ENCODE results near the gene TCEA2.
A peak's percentile ranks its signal among the peaks of the same experiment; 100 is the strongest.

TCEA2 gene

GRCh38 chr20:64099086-64099786 lies 36.2 kb downstream of the TCEA2 start:
- no peak for DNase-seq

- no peak for DNase-seq
These were observed 37.0 kb downstream of the TCEA2 start for GRCh38 chr20:64099880-64100565.

DNA sequence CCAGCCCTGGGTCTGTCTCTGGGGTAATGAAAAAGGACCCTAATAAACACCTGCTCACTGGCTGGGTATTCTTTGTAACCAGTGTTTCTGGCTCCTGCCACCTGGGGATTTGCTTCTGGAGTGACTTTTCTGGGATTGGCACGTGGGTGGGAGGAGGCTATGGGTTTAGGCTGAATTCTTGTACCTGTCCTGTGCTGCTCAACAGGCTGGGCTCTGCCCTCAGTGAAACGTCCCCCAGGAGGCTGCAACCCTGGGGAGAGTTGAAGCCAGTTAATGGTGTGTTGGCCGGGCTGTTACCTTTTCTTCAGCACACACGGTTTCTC lies 37.5 kb downstream of the TCEA2 start:
- DNase-seq, result no peak

GRCh38 chr20:64100946-64101688 lies 38.1 kb downstream of the TCEA2 start:
- DNase-seq, result no peak

DNA sequence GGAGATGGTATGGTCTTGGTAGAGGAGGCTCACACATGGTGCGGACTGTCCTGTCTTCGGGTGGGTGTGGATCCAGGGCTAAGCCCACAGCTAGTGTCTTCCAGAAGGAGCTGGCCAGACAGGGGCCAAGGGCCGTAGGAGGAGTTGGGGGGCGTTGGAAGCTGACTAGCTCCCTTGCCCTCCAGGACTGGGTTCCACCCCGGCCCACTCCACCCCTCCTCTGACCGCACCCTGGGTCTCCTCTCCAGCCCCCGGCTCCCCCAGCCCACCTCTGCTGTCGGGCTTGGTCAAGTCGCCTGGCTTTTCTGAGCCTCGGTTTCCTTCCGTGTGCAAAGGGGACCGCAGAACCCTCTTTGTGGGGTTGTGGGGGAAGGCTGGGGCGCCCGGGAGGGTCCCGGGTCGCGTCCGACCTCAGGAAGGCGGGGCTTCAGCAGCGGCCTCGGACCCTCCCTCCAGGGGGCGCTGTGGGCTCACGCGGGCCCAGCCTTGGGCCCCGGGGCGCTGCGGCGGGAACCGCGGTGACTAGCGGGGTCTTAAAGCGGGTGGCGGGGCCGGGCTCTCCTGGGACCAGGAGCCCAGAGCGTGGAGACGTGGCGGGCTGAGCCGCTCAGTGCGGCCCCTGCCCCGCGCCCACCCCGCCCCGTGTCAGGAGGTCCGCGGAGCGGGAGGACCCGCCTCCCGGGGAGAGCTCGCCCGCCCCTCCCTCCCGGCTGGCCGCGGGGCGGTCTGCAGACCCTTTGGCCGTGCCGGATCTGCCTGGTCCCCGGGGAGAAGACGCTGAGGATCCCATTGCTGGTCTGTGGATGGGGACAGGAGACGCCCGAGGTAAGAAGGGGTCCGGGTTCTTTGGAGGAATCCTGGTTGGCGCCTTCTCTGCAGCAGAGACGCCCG lies 39.0 kb downstream of the TCEA2 start:
- DNase-seq, result peak; percentile 60

DNA sequence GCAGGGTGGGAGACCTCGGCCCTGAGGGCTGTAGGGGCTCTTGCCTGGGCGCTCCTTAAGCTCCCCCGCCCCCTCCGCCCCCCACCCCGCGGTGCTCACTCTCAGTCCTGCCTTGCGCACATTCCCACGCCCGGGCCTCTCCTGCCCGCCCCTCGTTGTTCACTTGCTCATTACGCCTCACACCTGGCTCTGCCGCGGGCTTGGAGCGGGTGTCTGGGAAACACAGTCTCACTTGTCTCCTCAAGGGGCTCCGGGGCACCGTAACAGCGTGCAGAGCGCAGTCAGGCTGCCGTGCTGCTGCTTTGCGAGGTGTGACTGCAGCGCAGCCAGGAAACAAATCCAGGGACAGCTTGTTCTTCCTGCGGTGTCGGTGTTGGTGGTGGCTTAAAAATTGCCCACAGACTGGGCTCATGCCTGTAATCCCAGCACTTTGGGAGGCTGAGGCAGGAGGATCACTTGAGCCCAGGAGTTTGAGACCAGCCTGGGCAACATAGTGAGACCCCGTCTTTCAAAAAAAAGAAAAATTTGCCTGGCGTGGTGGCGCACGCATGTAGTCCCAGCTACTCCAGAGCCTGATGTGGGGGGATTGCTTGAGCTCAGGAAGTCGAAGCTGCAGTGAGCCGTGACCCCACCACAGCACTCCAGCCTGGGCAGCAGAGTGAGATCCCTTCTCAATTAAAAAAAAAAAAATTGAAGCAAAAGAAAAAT lies 39.8 kb downstream of the TCEA2 start:
- DNase-seq, result no peak

- DNase-seq, result no peak
These were observed 41.1 kb downstream of the TCEA2 start for GRCh38 chr20:64103871-64104666.

GRCh38 chr20:64104667-64105451 lies 41.9 kb downstream of the TCEA2 start:
- no peak for DNase-seq

DNA sequence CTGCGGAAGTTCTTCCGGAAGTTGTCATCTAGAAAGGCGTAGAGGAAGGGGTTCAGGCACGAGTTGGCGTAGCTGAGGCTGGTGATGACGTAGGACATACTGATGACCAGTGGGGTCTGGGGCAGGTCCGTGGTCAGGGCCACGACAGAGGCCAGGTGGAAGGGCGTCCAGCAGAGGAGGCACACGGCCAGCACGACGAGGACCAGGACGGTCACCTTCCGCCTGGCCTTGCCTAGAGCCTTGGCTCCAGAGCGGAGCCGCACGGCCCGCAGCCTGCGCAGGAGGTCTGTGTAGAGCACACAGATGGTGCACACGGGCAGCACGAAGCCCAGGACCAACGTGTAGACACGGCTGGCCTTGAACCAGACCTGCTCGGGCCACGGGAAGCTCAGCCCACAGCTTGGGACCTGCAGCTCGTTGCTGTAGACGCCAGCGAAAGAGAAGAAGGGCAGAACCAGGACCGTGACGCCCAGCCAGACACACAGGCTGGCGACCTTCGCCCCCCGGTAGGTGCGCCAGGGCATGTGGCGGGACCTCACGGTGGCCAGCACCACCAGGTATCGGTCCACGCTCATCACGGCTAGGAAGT lies 42.9 kb downstream of the TCEA2 start:
- DNase-seq, result no peak

DNA sequence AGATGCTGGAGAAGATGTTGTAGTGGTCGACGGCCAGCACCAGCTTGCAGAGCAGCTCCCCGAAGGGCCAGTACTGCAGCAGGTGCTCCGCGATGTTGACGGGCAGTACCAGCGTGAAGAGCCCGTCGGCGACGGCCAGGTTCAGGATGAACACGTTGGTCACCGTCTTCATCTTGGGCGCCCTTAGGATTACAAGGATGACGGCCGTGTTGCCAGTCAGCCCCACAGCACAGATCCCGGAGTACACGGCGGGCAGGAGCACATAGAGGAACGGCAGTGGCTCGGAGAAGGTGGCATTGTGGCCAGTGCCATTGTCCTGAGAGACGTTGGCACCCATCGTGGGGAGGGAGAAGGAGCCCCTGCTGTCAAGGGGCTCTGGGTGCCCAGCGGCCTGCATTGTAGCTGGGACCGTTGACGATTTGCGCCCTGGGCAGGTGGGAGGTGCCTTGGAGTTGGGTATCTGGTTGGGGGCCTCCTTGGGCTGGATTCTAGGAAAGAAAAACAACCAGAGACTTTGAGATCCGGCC lies 43.5 kb downstream of the TCEA2 start:
- no peak for DNase-seq

DNA sequence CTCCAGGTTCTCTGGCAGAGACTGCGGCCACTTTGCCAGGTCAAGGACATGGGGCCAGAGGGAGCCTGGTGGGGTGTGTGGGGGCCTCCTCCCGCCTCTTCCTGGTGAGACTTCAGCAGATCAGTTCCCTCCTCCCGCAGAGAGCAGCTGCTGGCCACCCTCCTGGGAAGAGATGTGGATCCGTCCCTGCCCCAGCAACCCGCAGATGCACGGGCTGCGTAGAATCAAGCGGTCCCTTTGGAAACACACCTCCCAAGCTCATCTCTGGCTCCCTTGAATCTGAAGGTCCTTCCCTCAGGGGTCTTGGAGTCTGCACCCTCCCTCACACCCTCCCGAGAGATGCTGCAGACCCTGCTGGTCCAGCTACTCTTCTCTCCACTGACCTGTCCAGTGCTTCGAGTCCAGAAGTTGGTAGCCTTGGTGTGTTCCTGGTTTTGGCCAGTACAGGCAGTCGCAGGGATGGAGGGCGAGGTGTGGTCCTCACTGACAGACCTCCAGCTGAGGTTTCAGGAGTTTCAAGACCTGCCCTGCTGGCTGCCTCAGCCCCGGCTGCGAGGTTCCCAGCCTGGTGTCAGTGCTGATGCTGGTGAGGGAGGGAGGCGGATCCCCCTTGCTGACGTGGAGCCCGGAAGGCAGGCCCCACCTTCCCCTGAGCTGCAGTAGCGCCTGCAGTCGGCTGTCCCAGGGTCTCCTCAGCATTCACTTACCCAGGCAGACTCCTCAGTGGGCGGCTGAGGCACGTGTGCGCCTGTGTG lies 44.2 kb downstream of the TCEA2 start, which contains the start of gene NPBWR2:
Gene NPBWR2 (minus strand): TSS at position 585 of the 755 bp plus-strand sequence. CDS start 734 bp downstream, outside the sequence.
- no peak for DNase-seq

GRCh38 chr20:64107736-64108457 lies 44.9 kb downstream of the TCEA2 start:
- peak; percentile 61 for DNase-seq

DNA sequence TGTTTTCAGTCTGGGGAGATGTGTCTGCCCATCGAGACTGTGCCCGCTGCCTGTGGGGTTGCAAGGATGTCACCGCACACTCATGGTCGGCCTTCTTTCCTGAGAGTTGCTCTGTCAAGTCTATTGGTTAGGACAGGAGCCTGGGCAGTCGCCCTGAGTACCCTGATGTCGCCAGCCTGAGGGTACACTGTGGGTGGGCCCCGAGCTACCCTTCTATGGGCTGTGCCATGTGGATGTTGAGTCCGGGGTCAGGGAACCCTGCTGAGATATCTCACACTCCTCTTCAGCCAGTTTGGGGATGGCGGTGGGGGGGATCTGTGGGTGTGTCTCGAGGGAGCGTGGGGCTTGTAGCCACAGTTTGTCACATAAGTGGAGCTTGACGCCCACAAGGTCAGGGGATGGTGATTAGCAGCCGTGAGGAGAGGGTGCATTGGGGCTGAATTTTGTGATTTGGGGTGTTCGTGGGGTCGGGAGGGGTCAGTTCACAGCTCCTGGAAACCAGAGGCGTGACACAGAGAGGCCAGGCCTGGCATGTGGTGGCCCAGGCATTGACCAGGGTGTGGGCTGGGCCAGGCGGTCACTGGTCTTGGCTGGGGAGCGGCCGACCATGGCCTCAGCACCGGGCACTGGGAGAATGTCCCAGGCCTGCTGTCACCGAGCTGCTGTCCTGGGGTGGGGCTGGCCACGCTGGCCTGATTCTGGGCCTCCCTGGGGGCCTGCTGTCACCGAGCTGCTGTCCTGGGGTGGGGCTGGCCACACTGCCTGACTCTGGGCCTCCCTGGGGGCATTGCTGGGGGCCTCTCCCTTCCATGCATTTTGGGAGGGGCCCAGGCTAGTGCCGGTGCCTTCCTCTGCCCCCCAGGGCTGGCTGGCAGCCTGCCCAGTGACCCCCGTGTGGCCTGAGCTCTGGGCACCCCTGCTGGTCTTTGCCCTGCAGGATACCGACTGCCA lies 46.0 kb downstream of the TCEA2 start:
- no peak for DNase-seq

DNA sequence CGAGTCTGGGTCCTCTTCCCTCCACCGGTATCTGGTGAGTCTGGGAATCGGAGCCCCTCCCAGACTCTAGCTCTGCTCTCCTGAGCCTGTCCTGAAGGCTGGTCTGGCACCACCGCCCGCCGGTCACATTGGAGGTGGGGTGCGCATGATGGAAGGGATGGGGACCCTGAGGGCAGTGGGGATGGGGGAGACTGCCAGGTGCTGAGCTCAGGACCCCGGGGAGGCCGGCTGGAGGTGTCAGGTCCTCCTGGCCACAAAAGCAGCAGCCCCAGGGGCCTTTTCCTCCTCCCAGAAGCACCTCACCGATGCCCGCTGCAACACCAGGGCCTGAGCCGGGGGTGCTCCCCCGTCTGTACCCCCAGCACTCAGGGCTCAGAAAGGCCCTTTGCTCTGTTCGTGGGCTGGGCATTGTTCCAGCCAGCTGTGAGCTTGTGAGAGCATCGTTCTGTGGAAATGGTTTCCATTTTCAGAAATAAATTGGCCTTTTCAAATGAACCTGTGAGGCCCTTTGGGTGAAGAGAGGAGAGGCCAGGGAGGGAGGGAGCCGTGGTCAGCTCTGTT lies 46.9 kb downstream of the TCEA2 start:
- DNase-seq, result no peak

GRCh38 chr20:64110411-64111068 lies 47.5 kb downstream of the TCEA2 start:
- DNase-seq, result no peak
